Cardiac fibroblast (primary cell): ENCODE results near the gene LMTK2.

Source experiments
- DNase-seq, 2 donors: peaks; one replicate each; pipeline versions ENCODE4 v3.0.0 to v3.0.0-alpha.2; 2010; ENCODE audit warnings: low read depth in 2 of 2
- H3K4me3 ChIP-seq, 2 donors: replicated peaks in 1 of 2; 1 replicate in 1 of 2; 2 replicates in 1 of 2; pipeline ENCODE4 v1.5.1; 2011; ENCODE audit warnings: low read depth in 2 of 2, low read length in 2 of 2, mild to moderate bottlenecking in 2 of 2, moderate library complexity in 1 of 2
- TF ChIP-seq, protein P1 (sequence below): IDR thresholded peaks from one replicate; pipeline ENCODE4 v1.5.1; 2011; ENCODE audit warnings: low read depth, mild to moderate bottlenecking, low read length, inconsistent platforms

Gene LMTK2

DNA sequence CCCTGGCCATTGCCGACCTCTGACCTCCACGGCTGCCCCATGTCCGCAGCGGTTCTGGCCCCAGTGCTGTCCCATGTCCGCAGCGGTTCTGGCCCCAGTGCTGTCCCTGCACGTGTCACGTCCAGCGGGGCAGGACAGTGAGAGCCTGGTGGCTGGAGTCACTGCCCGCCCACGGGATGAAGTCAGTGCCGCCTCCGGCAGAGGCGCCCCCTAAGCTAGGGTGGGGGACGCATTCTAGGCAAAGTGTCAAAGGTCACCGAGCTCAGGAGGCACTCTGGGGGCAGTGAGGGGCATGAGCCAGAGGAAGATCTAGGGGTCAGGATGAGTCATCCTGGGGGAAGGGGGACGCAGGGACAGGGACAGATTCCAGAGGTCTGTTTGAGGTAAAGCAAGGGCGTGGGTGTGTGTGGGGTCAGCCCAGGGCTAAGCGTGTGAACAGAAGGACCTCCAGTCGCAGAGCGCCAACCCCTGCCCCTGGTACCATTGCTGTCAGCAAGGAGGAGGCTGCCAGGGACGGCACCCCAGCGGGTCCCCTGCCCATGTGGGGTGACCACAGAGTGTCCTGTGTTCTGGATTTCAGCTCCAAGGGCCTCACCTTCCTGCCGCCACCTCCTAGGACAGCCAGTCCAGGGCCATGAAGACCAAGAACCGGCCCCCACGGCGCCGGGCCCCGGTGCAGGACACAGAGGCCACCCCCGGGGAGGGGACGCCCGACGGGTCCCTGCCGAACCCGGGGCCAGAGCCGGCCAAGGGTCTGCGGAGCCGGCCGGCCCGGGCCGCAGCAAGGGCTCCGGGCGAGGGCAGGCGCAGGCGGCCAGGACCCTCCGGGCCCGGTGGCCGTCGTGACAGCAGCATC, 105.2 kb downstream of the LMTK2 start:
- peak overlapping the region in 1 of 2 donors; percentile 43 for H3K4me3 ChIP-seq
- TF ChIP-seq, protein P1, sequence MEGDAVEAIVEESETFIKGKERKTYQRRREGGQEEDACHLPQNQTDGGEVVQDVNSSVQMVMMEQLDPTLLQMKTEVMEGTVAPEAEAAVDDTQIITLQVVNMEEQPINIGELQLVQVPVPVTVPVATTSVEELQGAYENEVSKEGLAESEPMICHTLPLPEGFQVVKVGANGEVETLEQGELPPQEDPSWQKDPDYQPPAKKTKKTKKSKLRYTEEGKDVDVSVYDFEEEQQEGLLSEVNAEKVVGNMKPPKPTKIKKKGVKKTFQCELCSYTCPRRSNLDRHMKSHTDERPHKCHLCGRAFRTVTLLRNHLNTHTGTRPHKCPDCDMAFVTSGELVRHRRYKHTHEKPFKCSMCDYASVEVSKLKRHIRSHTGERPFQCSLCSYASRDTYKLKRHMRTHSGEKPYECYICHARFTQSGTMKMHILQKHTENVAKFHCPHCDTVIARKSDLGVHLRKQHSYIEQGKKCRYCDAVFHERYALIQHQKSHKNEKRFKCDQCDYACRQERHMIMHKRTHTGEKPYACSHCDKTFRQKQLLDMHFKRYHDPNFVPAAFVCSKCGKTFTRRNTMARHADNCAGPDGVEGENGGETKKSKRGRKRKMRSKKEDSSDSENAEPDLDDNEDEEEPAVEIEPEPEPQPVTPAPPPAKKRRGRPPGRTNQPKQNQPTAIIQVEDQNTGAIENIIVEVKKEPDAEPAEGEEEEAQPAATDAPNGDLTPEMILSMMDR = no peak
- no peak for DNase-seq

DNA sequence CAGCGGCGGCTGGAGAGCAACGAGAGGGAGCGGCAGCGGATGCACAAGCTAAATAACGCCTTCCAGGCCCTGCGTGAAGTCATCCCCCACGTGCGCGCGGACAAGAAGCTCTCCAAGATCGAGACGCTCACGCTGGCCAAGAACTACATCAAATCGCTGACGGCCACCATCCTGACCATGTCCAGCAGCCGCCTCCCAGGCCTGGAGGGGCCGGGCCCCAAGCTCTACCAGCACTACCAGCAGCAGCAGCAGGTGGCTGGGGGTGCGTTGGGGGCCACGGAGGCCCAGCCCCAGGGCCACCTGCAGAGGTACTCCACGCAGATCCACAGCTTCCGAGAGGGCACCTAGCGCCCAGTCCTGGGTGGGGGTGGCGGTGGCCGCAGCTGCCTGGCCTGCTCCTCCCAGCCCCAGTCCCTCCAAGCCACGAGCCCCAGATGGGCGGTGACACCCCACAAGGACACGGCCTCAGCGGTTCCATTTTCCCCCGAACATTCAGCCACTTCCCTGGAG, 105.9 kb downstream of the LMTK2 start:
- no peak for DNase-seq
- TF ChIP-seq, protein P1 = no peak
- H3K4me3 ChIP-seq = no peak overlapping the region

DNA sequence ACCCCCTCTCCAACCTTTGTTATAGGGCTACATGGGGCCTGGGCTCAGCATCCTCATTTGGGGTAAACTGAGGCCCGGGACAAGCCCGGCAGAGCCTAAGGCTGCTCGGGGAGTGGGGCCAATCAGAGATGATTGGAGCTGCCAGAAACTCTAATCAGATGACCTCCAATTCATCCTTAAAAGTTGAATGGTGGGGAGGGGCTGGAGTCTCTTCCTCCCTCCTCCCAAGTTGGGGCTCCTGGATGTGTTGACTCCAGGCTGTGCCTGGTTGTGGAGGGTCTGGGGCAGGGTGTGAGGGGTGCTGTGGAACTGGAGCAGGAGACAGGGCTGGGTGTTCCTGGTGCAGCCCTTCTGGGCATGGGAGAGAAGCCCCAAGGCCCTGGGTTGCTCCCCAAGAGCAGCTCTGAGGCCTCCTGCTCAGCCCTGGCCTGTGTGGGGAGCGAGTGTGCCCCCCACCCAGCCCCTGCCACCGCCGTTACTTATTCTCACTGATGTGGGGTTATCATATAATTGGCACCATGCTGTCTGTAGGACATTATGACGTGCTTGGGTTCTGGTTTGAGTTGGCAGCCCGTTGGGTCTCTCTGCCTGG, 106.7 kb downstream of the LMTK2 start:
- DNase-seq = no peak
- TF ChIP-seq, protein P1 = no peak
- H3K4me3 ChIP-seq = no peak overlapping the region

GRCh38 chr7:98213888-98214810, 107.5 kb downstream of the LMTK2 start:
- DNase-seq = no peak
- no peak overlapping the region for H3K4me3 ChIP-seq
- TF ChIP-seq, protein P1 = no peak

- TF ChIP-seq, protein P1 = no peak
- no peak overlapping the region for H3K4me3 ChIP-seq
- no peak for DNase-seq
Measured at GRCh38 chr7:98214811-98215321, 108.2 kb downstream of the LMTK2 start.
